Neural crest cell (in vitro differentiated cells): ENCODE measurements around the gene VPS26C. TPM values are rescaled to one million over a fixed set of nuclear protein-coding genes. Genes with fewer than 3 reads are reported as not detected.
"Not testable (repeated sequence)": the region's sequence is repeated elsewhere in the genome, so short reads cannot be mapped to it uniquely, and the experiment has no call there.

Source experiments
- DNase-seq: peaks from one replicate; pipeline ENCODE4 v3.0.0; 2021; ENCODE audit warnings: low read depth, mixed read lengths, low spot score
- H3K27ac Mint-ChIP-seq: one replicate; pipeline ENCODE4 v1.8.0; 2021; ENCODE audit warnings: mild to moderate bottlenecking, mixed read lengths; ENCODE audit not compliant: unreplicated experiment
- H3K27me3 Mint-ChIP-seq: 2 replicates; pipeline ENCODE4 v1.8.0; 2021; ENCODE audit warnings: low read depth, mild to moderate bottlenecking, mixed read lengths
- H3K36me3 Mint-ChIP-seq: 2 replicates; pipeline ENCODE4 v1.8.0; 2021; ENCODE audit warnings: low read depth, mild to moderate bottlenecking, mixed read lengths
- H3K4me1 Mint-ChIP-seq: 2 replicates; pipeline ENCODE4 v1.8.0; 2021; ENCODE audit warnings: mixed read lengths
- H3K4me3 Mint-ChIP-seq: one replicate; pipeline ENCODE4 v1.8.0; 2021; ENCODE audit warnings: mild to moderate bottlenecking, mixed read lengths
- H3K9me3 Mint-ChIP-seq: 2 replicates; pipeline ENCODE4 v1.8.0; 2021; ENCODE audit warnings: mixed read lengths
- CTCF ChIP-seq: fragments of 200-600 bp; sonication (generic); conservative IDR thresholded peaks from 2 replicates; pipeline ENCODE4 v1.5.0; 2021; ENCODE audit warnings: antibody characterized with exemption, mild to moderate bottlenecking
- total RNA-seq: library from RNA; stranded (reverse); gene quantifications from 2 replicates; pipeline ENCODE4 v1.2.1, GENCODE V29; 2021

The VPS26C gene
- total RNA-seq, 1 donor from 2014 or later = 41.1 TPM

GRCh38 chr21:37292941-37293340 is 25.8 kb upstream of the VPS26C start:
- Mint-ChIP-seq H3K4me1 (no peaks in the 10 kb centered on the region), H3K9me3 (no peaks in the 10 kb centered on the region), H3K4me3 (no peak overlapping the region), H3K27ac (no peak overlapping the region), H3K27me3 (no peaks in the 10 kb centered on the region), H3K36me3 (no peaks in the 10 kb centered on the region)
- no peak for TF ChIP-seq CTCF
- DNase-seq = no peak

- Mint-ChIP-seq H3K4me3 (no peak overlapping the region), H3K27ac (no peak overlapping the region), H3K36me3 (no peaks in the 10 kb centered on the region), H3K4me1 (no peaks in the 10 kb centered on the region), H3K27me3 (no peaks in the 10 kb centered on the region), H3K9me3 (no peaks in the 10 kb centered on the region)
- no peak for DNase-seq
- TF ChIP-seq CTCF = no peak
These were observed 24.9 kb upstream of the VPS26C start for GRCh38 chr21:37292041-37292440.

DNA sequence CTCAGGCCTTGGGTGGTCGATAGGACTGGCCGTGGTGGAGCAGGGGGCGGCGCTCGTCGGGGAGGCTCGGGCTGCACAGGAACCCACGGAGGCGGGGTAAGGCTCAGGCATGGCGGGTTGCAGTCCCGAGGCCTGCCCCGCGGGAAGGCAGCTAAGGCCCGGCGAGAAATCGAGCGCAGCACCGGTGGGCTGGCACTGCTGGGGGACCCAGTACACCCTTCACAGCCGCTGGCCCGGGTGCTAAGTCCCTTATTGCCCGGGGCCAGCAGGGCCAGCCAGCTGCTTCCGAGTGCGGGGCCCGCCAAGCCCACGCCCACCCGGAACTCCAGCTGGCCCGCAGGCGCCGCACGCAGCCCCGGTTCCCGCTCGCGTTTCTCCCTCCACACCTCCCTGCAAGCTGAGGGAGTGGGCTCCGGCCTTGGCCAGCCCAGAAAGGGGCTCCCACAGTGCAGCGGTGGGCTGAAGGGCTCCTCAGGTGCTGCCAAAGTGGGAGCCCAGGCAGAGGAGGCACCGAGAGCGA is 16.1 kb upstream of the VPS26C start:
- not testable (repeated sequence) for H3K9me3 Mint-ChIP-seq, H3K4me3 Mint-ChIP-seq, H3K36me3 Mint-ChIP-seq, H3K4me1 Mint-ChIP-seq, DNase-seq, H3K27ac Mint-ChIP-seq
- peaks cover 12% of the 10 kb centered on the region for H3K27me3 Mint-ChIP-seq

DNA sequence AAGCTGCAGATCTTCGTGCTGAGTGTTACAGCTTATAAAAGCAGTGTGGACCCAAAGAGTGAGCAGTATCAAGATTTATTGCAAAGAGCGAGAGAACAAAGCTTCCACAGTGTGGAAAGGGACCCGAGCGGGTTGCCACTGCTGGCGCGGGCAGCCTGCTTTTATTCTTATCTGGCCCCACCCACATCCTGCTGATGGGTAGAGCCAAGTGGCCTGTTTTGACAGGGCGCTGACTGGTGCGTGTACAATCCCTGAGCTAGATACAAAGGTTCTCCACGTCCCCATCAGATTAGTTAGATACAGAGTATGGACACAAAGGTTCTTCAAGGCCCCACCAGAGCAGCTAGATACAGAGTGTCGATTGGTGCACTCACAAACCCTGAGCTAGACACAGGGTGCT is 15.5 kb upstream of the VPS26C start:
- H3K4me1 Mint-ChIP-seq, H3K4me3 Mint-ChIP-seq, H3K27ac Mint-ChIP-seq, H3K36me3 Mint-ChIP-seq, H3K9me3 Mint-ChIP-seq, DNase-seq: not testable (repeated sequence)
- peaks cover 12% of the 10 kb centered on the region for H3K27me3 Mint-ChIP-seq

GRCh38 chr21:37281993-37282392 is 14.9 kb upstream of the VPS26C start:
- H3K36me3 Mint-ChIP-seq = no peaks in the 10 kb centered on the region
- peaks cover 12% of the 10 kb centered on the region for H3K27me3 Mint-ChIP-seq
- H3K4me1 Mint-ChIP-seq = peaks cover 6% of the 10 kb centered on the region
- no peak for TF ChIP-seq CTCF
- no peak overlapping the region for H3K27ac Mint-ChIP-seq
- H3K4me3 Mint-ChIP-seq = no peak overlapping the region
- peaks cover 4% of the 10 kb centered on the region for H3K9me3 Mint-ChIP-seq
- DNase-seq = no peak

DNA sequence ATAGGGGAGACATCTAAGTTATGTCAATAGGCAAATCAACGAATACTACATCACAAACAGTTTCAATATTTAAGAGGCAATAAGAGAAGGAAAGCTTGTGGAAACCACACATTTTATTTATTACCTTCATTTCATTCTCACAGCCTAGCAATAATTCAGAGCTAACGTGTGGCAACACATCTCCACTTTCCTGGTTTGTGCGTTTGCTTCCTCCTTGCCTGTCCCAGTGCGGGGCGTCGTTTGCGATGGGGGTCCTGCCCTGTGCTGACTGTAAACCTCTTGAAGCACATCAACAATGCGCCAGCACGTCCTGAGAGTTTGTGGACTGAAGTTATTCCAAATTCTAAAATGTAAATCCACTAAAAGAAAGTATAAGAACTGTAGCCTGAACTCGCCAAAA is 14.4 kb upstream of the VPS26C start:
- H3K27ac Mint-ChIP-seq = no peak overlapping the region
- no peak for TF ChIP-seq CTCF
- DNase-seq = no peak
- peaks cover 6% of the 10 kb centered on the region for H3K4me1 Mint-ChIP-seq
- H3K4me3 Mint-ChIP-seq = no peak overlapping the region
- no peaks in the 10 kb centered on the region for H3K36me3 Mint-ChIP-seq
- H3K27me3 Mint-ChIP-seq = peaks cover 12% of the 10 kb centered on the region
- H3K9me3 Mint-ChIP-seq = peaks cover 4% of the 10 kb centered on the region

- not testable (repeated sequence) for H3K36me3 Mint-ChIP-seq, DNase-seq, H3K9me3 Mint-ChIP-seq, H3K4me3 Mint-ChIP-seq, H3K27ac Mint-ChIP-seq, H3K4me1 Mint-ChIP-seq
- peaks cover 12% of the 10 kb centered on the region for H3K27me3 Mint-ChIP-seq
These were observed 12.1 kb upstream of the VPS26C start for GRCh38 chr21:37279271-37279670.
